GM21825 (cell line): ENCODE measurements around the gene CCDC17.

Experiments used
- ATAC-seq: cut with Tn5 transposase; IDR thresholded peaks from one replicate; pipeline ENCODE4 v1.9.1; 2021; ENCODE audit warnings: mild to moderate bottlenecking, moderate library complexity; ENCODE audit not compliant: unreplicated experiment

The CCDC17 gene

DNA sequence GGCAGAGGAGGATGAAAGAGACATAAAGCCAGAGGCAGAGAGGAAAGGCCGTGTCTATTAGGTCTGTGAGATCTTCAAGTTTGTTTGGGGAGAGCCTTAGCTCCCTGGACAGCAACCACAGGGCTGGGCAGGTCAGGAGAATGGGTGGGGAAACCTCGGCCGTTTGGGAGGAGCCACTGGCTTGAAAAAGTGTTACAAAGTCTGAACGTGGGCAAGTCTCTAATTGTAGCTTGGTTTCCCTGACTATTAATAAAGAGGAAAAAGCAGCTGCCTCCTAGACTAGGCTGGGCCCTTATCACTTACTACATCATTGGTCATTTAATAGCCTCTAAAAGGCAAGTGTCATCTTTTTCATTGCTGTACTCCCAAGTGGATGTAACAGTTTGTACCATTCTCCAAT, at the start of gene CCDC17:
CCDC17 (minus strand) TSS at position 83 of the 400 bp plus-strand sequence. CDS start 145 bp downstream, outside the sequence.
- ATAC-seq: no peak

DNA sequence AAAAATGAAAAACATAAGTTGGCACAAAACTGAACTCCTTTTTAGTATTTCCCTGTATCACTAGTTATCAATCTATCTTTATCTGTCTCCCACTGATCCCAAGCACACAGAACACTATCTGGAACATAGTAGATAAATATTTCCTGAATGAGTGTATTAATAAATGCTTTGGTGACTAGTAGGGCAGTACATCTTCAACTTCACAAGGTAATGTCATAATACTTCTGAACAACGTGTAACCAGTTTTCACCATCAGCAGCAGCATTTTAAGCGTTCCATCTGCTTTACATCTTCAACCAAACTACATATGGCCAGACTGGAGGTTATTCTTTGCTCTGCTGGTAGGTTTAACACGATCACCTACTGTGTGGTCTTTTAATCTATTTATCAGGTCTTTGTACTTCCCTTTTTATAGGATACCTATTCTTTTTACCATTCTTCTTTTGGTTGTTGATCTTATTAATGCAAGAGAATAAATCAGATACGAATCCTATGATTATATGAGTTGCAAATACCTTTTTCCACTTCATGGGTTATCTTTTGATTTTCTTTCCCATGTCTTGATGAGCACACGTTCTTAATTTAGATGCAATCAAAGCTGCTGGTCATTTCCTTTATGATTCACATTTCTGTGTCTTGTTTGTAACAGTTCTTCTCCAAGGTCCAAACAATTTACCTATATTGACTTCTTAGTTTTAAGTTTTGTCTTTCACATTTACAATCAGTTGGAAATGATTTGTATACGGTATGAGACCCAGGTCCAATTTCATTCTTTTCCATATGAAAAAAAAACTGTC, 46.2 kb upstream of the CCDC17 start:
- no peak for ATAC-seq

DNA sequence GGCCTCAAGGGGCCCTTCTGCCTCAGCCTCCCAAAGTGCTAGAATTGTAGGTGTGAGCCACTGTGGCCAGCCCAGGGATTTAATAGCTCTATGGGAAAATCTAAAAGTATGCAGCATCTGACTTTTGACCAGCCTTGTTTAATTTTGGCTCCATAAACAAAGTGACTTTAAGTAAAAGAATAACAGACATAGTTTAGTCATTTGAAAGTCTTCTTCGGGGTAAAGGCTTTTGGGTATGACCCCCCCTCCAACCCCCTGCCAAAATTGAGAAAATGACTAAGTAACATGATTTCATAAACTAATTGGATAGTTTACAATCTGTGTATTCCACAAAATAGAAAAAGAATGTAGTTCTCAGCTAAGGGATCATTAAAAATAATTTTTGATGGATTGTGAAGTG, 45.5 kb upstream of the CCDC17 start:
- ATAC-seq: no peak

DNA sequence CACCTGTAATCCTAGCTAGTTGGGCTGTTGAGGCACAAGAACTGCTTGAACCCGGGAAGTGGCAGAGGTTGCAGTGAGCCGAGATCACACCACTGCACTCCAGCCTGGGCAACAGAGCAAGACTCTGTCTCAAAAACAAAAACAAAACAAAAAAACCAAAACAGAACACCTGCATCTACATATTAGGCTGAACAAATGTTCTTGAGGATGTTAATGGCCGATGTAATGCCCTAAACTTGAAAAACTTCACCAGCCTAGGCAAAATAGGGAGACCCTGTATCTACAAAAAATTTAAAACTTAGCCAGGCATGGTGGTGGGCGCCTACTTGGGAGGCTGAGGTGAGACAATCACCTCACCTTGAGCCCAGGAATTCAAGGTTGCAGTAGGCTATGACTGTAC, 44.7 kb upstream of the CCDC17 start:
- no peak for ATAC-seq

DNA sequence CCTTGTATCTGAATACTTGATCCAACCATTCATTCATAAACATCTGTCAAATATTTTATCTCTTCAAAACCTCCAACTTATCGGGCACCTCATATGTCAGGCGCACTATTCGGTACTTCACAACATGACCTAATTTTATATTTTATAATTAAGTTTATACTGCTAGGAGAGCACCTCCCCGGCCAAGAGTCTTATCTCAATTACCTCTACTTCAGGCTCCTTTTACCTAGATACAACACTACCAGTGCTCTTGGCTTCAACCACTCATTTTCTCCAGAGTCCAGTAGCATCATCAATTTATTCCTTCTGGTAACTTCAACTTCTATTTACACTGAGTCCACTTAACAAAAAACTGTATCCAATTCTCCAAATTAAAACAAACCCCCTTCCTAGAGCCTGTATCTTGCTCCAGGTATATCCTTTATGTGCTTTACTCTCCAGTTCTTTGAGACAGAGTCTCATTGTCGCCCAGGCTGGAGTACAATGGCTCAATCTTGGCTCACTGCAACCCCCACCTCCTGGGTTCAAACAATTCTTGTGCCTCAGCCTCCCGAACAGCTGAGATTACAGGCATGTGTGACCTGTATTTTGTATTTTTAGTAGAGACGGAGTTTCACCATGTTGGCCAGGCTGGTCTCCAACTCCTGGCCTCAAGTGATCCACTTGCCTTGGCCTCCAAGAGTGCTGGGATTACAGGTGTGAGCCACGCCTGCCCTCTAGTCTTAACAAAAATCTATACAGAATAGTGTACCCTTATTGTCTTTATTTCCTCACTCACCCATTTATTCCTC, 43.7 kb upstream of the CCDC17 start:
- ATAC-seq: no peak

DNA sequence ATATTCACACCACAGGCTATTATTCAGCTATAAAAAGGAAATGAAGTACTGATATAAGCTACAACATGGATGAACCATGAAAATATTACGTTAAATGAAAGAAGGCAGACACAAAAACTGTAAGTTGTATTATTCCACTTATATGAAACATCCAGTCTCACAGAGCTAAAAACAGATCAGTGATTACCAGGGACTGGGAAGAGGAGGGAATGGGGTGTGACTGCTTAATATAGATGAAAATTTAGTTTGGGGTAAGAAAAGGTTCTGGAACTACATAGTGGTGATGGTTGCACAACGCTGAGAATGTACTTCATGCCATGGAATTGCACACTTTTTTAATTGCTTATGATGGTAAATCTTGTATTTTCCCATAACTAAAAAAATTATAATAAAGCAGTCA, 43.0 kb upstream of the CCDC17 start:
- ATAC-seq: no peak

DNA sequence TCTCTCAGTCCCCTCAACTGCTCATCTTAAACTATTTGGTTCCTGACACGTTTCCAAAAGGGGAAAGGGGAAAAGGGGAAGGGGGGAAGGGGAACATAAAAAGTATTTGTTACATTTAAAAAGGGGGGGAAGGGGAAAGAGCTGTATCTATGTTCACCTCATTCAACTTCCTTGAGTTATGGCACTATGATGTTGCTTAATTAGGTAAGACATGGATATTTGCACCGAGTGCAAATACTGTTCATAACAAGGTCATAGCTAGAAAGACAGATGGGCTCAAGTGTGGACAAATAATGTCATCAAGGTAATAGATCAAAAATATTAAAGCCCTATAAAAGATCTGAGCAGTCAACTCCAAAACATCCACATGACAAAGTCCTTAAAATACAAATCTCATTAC, 36.5 kb upstream of the CCDC17 start:
- ATAC-seq: no peak

DNA sequence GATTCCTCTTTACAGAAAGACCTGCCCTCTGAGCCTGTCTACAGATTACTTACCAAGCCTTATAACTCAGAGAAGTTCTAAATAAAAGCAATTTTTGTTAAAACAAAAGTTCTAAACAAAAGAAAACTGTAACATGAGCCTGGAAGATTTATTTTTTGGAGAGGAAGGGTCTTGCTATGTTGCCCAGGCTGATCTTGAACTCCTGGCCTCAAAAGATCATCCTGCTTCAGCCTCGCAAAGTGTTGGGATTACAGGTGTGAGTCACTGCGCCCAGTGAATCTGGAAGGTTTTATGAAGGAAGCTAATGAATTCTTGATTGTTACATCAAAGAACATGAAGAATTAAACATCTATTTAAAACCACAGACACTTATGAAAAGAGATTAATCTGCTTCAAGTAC, 35.4 kb upstream of the CCDC17 start:
- ATAC-seq: no peak

DNA sequence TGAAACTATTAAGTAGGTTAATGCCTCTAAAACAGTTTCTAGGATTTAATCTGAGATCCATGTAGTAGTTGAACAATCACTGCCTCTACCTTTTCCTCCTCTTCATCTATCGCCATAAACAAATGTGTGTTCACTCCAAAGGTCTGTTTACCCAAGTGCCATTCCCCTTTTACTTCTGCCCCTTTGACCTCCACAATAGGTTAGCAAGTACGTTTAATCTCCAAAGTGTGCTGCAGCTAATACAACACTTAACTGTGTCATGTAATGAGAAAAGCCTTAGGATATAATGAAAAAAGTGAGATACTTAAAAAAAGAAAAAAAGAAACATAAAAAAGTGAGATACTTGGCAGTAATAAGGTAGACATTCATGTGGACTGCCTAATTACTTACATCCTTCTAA, 34.3 kb upstream of the CCDC17 start:
- no peak for ATAC-seq

DNA sequence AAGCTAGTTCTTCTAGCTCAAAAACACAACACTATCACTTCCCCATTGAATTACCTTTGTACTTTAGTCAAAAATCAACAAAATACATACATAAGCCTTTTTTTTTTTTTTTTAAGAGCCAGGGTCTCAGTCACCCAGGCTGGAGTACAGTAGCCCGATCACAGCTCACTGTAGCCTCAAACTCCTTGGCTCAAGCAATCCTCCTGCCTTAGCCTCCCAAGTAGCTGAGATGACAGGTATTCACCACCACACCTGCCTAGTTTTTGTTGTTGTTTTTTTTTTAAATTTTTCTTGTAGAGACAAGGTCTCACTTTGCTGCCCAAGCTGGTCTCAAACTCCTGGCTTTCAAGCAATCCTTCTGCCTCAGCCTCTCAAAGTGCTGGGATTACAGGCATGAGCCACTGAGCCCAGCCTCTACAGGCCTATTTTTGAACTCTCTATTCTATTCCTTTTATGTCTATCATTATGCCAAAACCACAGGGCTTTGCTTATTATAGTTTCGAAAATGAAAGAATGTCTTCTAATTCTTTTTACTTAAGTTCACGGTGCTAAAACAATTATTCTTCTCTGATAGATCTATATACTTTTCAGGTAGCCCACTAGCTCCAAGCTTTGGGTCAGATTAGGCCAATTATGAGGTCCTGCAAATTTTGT, 32.8 kb upstream of the CCDC17 start:
- ATAC-seq: no peak

DNA sequence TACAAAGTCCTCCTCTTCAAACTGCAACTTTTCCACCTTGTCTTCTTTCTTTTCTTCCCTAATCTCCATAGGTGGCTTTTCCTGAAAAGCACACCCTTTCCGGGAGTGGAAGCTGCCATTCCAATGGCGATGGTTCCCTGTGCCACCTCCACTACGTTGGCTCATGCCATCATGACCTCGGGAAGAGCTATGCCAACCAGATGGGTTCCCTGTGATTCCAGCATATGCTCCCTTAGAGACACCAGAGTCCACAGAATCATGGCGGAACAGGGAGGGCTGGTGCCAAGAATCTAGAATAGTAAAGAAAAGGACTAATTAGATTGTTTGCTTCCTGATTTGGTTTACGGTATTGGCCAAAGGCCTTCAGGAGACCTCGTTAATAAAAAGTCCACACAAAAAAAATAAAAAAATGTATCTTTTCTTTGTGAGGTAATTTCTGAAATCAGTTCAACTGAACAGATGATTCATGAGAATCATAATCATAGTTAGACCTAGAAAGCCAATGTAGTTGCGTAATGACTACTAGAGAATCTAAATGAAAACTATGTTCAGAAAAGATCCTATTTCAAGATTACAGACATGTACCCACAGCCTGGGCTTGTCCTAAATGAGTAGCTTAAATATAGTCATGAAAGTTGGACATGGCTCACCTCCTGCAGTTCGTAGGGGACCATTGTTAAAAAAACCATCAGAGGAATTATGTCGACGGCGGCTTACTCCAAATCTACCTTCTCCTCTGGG, 30.9 kb upstream of the CCDC17 start:
- no peak for ATAC-seq

DNA sequence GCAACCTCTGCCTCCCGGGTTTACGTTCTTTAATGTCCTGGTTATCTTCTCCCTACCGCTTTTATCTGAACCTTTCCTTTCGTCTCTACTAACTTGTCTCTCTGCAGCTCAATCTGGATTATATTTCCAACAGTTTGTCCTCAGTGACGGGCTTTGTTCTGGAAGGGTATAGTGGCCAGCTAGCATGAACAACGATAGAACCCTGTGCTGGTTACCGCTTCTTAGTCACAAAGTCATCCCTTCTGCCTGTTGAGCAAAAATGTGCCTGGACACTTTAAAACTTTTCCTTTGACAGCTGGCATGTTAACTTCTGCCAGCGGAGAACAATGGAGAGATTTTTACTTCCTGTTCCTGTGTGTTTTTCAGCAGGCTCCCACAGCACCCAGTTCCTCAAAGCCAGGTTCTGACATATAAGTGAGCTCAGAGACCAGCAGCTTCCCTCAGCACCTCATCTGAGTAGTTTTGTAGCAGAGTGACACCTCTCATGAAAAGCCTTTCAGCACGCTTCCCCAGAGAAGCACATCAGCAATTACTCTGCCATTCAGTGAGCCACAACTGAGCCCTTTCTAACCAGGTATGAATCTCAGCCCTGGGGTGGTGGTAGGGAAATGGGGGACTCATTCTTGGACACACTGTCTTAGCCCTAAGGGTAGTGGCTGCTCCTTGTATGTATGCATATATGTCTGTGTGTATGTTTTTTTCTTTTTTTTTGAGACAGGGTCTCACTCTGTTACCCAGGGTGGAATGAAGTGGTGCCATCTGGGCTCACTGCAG, 23.6 kb upstream of the CCDC17 start:
- ATAC-seq: no peak

DNA sequence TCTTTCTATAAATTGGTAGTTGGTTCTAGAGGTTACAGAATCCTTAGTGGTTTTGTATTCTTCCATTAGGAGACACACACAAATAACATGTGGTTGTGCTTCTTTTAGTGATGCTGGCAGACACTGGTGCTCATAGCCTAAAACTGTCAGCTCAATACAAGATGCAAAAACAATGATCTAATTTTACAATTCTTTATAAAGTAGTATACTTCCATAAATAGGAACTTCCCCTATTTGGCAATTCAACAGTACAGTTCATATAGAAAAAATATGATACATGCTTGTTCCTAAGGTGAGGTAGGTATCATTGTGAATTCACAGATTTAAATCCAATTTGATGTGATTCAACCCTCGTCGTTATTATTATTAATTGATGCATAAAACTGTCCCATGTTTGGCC, 20.8 kb upstream of the CCDC17 start:
- ATAC-seq: no peak

DNA sequence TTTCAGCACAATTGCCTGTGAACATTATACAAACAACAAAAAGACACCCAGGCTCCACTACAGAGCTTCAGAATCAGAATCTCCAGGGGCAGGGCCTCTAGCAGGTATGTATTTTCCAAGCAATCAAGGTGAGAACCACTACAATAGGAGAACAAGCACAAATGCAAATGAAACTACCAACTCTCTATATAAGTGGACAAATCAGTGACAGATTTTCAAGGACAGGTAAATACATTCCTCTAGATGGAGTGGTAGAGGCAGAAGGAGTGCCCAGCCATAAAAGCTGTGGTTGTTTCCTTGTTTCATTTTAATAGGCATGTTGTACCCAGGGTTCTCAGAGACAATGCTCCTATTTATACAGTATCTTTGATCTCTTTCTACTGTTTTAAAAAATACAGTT, 20.1 kb upstream of the CCDC17 start:
- ATAC-seq: no peak

DNA sequence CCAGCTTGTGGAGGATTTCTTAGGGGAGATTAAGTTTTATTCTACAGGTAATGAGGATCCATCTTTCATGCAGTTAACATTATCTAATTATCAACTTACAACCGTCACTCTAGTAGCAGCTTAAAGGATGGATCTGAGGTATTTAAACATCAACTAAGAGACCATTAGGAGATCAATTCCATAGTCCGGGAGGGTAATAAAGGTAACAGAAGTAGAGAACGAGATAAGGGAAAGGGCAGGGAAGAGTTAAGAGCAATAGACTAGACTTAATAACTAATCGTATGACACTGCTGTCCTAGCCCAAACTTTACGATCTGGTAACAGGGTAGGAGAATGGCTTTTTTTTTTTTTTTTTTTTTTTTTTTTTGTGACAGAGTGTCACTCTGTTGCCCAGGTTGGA, 19.5 kb upstream of the CCDC17 start:
- ATAC-seq: no peak

DNA sequence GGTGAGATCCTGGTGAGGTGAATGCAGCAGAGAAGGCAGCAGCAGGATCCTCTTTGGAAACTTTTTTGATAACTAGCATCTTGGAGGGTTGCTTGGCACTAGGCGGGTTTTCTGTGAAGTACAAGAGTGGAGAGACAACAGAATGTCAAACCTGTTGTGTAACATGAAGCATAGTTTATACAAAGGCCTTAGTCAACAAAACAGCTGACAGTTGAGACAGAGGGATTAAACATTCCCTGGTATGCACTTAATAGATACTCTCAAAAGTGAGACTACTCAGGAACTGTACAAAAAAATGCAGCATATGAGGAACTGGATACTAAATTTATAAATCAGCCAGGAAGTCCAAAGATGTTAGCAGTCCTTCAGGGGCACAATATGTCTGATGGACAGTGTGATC, 16.4 kb upstream of the CCDC17 start:
- no peak for ATAC-seq

DNA sequence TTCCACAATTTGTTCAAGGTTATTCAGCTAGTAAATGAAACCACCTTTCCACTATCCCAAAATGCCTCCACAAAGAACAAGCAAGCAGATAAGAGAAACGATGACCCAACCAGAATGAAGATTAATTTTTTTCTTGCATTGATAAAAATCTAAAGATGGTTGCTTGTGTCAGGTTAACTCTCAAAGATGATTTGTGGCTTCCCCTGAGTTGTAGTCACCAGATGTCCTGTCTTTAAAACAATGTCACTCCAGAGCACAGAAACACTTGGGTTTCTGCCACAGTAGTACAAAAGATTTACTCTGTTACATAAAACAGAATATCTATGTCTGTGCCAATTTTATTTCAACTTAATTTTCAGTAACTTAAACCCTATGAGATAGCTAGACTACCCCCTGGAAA, 11.4 kb upstream of the CCDC17 start:
- no peak for ATAC-seq

DNA sequence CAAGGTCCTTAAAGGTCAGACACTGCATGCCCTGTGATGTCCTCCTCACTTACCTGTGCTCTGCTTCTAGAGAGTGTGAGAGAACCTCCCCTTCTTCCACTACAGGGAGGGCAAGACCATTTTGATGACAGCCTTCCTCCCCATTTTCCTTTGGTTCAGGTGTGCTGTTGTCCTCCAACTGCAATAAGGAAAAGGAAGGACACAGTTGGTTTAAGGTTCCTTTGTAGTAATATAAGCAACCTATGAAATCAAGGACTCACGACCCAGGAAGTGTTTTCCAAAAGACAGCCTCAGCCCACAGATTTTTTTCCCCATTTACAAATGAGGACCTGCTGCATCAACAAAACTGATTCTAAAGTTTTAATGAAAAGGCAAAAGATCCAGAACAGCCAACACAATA, 6.6 kb upstream of the CCDC17 start:
- ATAC-seq: no peak

DNA sequence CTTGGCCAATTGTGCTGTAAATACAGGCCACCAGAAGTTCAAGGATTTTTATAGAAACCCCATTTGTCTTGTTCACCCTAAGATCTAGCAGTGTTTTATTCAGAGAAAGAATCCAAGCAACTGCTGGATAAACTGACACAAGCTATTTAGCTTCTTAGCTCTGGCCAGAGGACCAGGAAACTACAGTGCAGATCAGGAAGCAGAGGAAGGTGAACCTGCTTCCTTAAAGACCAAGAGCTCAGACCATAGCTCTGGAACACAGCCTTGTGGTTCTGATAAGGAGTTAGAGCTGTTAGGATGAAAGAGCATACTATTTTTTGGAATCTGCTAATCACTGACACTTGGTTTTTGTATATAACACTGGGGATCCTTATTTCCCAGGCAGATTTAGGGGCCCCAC, 5.2 kb upstream of the CCDC17 start:
- ATAC-seq: no peak
